Activated CD4-positive, alpha-beta T cell treated with anti-CD3 and anti-CD28 coated beads for 36 hours (primary cell): ENCODE measurements around the gene LAIR2. TPM values are rescaled to one million over a fixed set of nuclear protein-coding genes. Genes with fewer than 3 reads are reported as not detected.
"Not testable (repeated sequence)": the region's sequence is repeated elsewhere in the genome, so short reads cannot be mapped to it uniquely, and the experiment has no call there.

ENCODE experiments used
- ATAC-seq: fragments of 200-7000 bp; cut with Tn5 transposase; one replicate; pipeline ENCODE4 v1.10.0; 2021; ENCODE audit warnings: mild to moderate bottlenecking, moderate library complexity
- CTCF ChIA-PET: fragments of 350-600 bp; sonication (Branson Sonifier 250); formaldehyde crosslinking; loops from one replicate; lab custom pipeline; 2021; ENCODE audit warnings: antibody characterized with exemption; lab: Charles Lee
- POLR2A ChIA-PET: fragments of 350-600 bp; sonication (Branson Sonifier 250); formaldehyde crosslinking; loops from one replicate; lab custom pipeline; 2021; ENCODE audit warnings: antibody characterized with exemption, inconsistent platforms; lab: Charles Lee
- DNase-seq: peaks from one replicate; pipeline ENCODE4 v3.0.0-alpha.2; 2020
- H3K27ac Mint-ChIP-seq: one replicate; pipeline ENCODE4 v1.8.0; 2021; ENCODE audit warnings: mixed read lengths
- H3K27me3 Mint-ChIP-seq: one replicate; pipeline ENCODE4 v1.8.0; 2021; ENCODE audit warnings: mixed read lengths
- H3K36me3 Mint-ChIP-seq: one replicate; pipeline ENCODE4 v1.8.0; 2021; ENCODE audit warnings: low read depth, mixed read lengths
- H3K4me1 Mint-ChIP-seq: one replicate; pipeline ENCODE4 v1.8.0; 2021; ENCODE audit warnings: mixed read lengths
- H3K4me3 Mint-ChIP-seq: one replicate; pipeline ENCODE4 v1.8.0; 2021; ENCODE audit warnings: mild to moderate bottlenecking, moderate library complexity, mixed read lengths
- H3K9me3 Mint-ChIP-seq: one replicate; pipeline ENCODE4 v1.8.0; 2021; ENCODE audit warnings: low read depth, mixed read lengths
- intact Hi-C, 2 experiments: fragments of 100-400 bp; cut with DNase I in 1 of 2; cut with micrococcal nuclease in 1 of 2; formaldehyde crosslinking; loops; one replicate each; pipeline versions ENCODE4 v1.14.2 to v1.15.1; 2022 to 2024; cut with DNase I, micrococcal nuclease
- total RNA-seq, 2 experiments: library from RNA; stranded (reverse); gene quantifications; one replicate each; pipeline ENCODE4 v1.2.3, GENCODE V29; 2021

Gene LAIR2
- total RNA-seq, 2 experiments from 2014 or later, result 3.7 to 5.1 TPM

- H3K36me3 Mint-ChIP-seq, intact Hi-C loops, H3K9me3 Mint-ChIP-seq, H3K4me3 Mint-ChIP-seq, DNase-seq, ATAC-seq, H3K27ac Mint-ChIP-seq: not testable (repeated sequence)
- ChIA-PET POLR2A (interaction anchor here (0.6 kb wide), 1 partner anchor 1834 kb away, joined by 3 read pairs; no protein-coding TSS in a partner anchor), CTCF (interaction anchor here (1.0 kb wide), 1 partner anchor 179 kb away, joined by 3 read pairs; no protein-coding TSS in a partner anchor)
- Mint-ChIP-seq H3K4me1 (peaks cover 28% of the 10 kb centered on the region), H3K27me3 (peaks cover 22% of the 10 kb centered on the region)
These were observed 7.3 kb upstream of the LAIR2 start for GRCh38 chr19:54495284-54495683.

GRCh38 chr19:54497747-54498450 is 4.7 kb upstream of the LAIR2 start:
- peaks cover 23% of the 10 kb centered on the region for H3K27me3 Mint-ChIP-seq
- POLR2A ChIA-PET, H3K27ac Mint-ChIP-seq, intact Hi-C loops, H3K9me3 Mint-ChIP-seq, H3K36me3 Mint-ChIP-seq, CTCF ChIA-PET, H3K4me3 Mint-ChIP-seq: not testable (repeated sequence)
- peak; percentile 80 for ATAC-seq
- DNase-seq, result peak; percentile 46
- H3K4me1 Mint-ChIP-seq, result peaks cover 35% of the 10 kb centered on the region

- H3K27ac Mint-ChIP-seq, intact Hi-C loops, ATAC-seq, DNase-seq, H3K36me3 Mint-ChIP-seq, CTCF ChIA-PET, POLR2A ChIA-PET, H3K9me3 Mint-ChIP-seq, H3K4me3 Mint-ChIP-seq: not testable (repeated sequence)
- H3K4me1 Mint-ChIP-seq, result peaks cover 35% of the 10 kb centered on the region
- H3K27me3 Mint-ChIP-seq, result peaks cover 23% of the 10 kb centered on the region
These were observed 4.2 kb upstream of the LAIR2 start for GRCh38 chr19:54498451-54498772.

- POLR2A ChIA-PET, H3K36me3 Mint-ChIP-seq, ATAC-seq, H3K4me3 Mint-ChIP-seq, DNase-seq, H3K9me3 Mint-ChIP-seq, H3K27ac Mint-ChIP-seq, intact Hi-C loops: not testable (repeated sequence)
- CTCF ChIA-PET, result interaction anchor here (0.6 kb wide), 1 partner anchor 29 kb away, joined by 3 read pairs; no protein-coding TSS in a partner anchor
- H3K4me1 Mint-ChIP-seq, result peaks cover 25% of the 10 kb centered on the region
- peaks cover 16% of the 10 kb centered on the region for H3K27me3 Mint-ChIP-seq
These were observed 2.9 kb downstream of the LAIR2 start for GRCh38 chr19:54505542-54505941.

GRCh38 chr19:54506079-54506478 is 3.4 kb downstream of the LAIR2 start:
- no peak for DNase-seq
- H3K4me1 Mint-ChIP-seq, result peaks cover 25% of the 10 kb centered on the region
- ChIA-PET CTCF (interaction anchor here (0.6 kb wide), 1 partner anchor 29 kb away, joined by 3 read pairs; no protein-coding TSS in a partner anchor), POLR2A (no interaction called here)
- H3K4me3 Mint-ChIP-seq, result no peak overlapping the region
- H3K27ac Mint-ChIP-seq, result no peak overlapping the region
- intact Hi-C loops, result no loop called here
- H3K36me3 Mint-ChIP-seq, result no peaks in the 10 kb centered on the region
- ATAC-seq, result no peak
- peaks cover 13% of the 10 kb centered on the region for H3K27me3 Mint-ChIP-seq
- H3K9me3 Mint-ChIP-seq, result no peaks in the 10 kb centered on the region

GRCh38 chr19:54507038-54507717 is 4.5 kb downstream of the LAIR2 start:
- H3K36me3 Mint-ChIP-seq, POLR2A ChIA-PET, intact Hi-C loops, CTCF ChIA-PET, H3K27ac Mint-ChIP-seq, H3K4me3 Mint-ChIP-seq, H3K9me3 Mint-ChIP-seq, DNase-seq: not testable (repeated sequence)
- peak; percentile 44 for ATAC-seq
- Mint-ChIP-seq H3K4me1 (peaks cover 25% of the 10 kb centered on the region), H3K27me3 (peaks cover 13% of the 10 kb centered on the region)

- ATAC-seq (no peak), DNase-seq (no peak)
- ChIA-PET POLR2A (interaction anchor here (0.6 kb wide), 1 partner anchor 1118 kb away, joined by 3 read pairs; no protein-coding TSS in a partner anchor), CTCF (interaction anchor here (0.6 kb wide), 1 partner anchor 14 kb away, joined by 4 read pairs; no protein-coding TSS in a partner anchor)
- intact Hi-C loops, result no loop called here
- Mint-ChIP-seq H3K4me1 (peaks cover 18% of the 10 kb centered on the region), H3K27me3 (peaks cover 16% of the 10 kb centered on the region), H3K27ac (no peak overlapping the region), H3K9me3 (no peaks in the 10 kb centered on the region), H3K36me3 (no peaks in the 10 kb centered on the region), H3K4me3 (no peak overlapping the region)
These were observed 5.2 kb downstream of the LAIR2 start for GRCh38 chr19:54507824-54508223.

GRCh38 chr19:54508487-54508886 is 5.9 kb downstream of the LAIR2 start:
- H3K9me3 Mint-ChIP-seq, H3K36me3 Mint-ChIP-seq, H3K27ac Mint-ChIP-seq, POLR2A ChIA-PET, intact Hi-C loops, DNase-seq, H3K4me3 Mint-ChIP-seq, ATAC-seq: not testable (repeated sequence)
- CTCF ChIA-PET, result interaction anchor here (0.6 kb wide), 1 partner anchor 15 kb away, joined by 4 read pairs; no protein-coding TSS in a partner anchor
- H3K4me1 Mint-ChIP-seq, result peaks cover 18% of the 10 kb centered on the region
- peaks cover 19% of the 10 kb centered on the region for H3K27me3 Mint-ChIP-seq

- Mint-ChIP-seq H3K4me1 (peaks cover 18% of the 10 kb centered on the region), H3K27me3 (peaks cover 18% of the 10 kb centered on the region)
- DNase-seq, H3K9me3 Mint-ChIP-seq, H3K36me3 Mint-ChIP-seq, POLR2A ChIA-PET, intact Hi-C loops, H3K27ac Mint-ChIP-seq, H3K4me3 Mint-ChIP-seq: not testable (repeated sequence)
- CTCF ChIA-PET, result interaction anchor here (1.0 kb wide), 1 partner anchor 118 kb away, joined by 7 read pairs; no protein-coding TSS in a partner anchor
- peak; percentile 75 for ATAC-seq
These were observed 6.7 kb downstream of the LAIR2 start for GRCh38 chr19:54509200-54509940.

- DNase-seq (no peak), ATAC-seq (no peak)
- POLR2A ChIA-PET, result no interaction called here
- H3K4me3 Mint-ChIP-seq, result no peak overlapping the region
- no peaks in the 10 kb centered on the region for H3K36me3 Mint-ChIP-seq
- H3K27me3 Mint-ChIP-seq, result peaks cover 23% of the 10 kb centered on the region
- H3K9me3 Mint-ChIP-seq, result peaks cover 2% of the 10 kb centered on the region
- H3K4me1 Mint-ChIP-seq, result peaks cover 24% of the 10 kb centered on the region
- H3K27ac Mint-ChIP-seq, result peak overlapping the region; percentile 19
- intact Hi-C loops, result no loop called here
- CTCF ChIA-PET, result interaction anchor here (2.0 kb wide), 1 partner anchor 33 kb away, joined by 8 read pairs; no protein-coding TSS in a partner anchor
These were observed 12.5 kb downstream of the LAIR2 start for GRCh38 chr19:54515156-54515555.

- POLR2A ChIA-PET, result no interaction called here
- CTCF ChIA-PET, result interaction anchor here (0.6 to 1.4 kb wide), 2 partner anchors 13 to 39 kb away, joined by 3 to 5 read pairs; no protein-coding TSS in a partner anchor
- intact Hi-C loops, result no loop called here
- DNase-seq (peak; percentile 84), ATAC-seq (no peak)
- H3K4me3 Mint-ChIP-seq, result no peak overlapping the region
- no peaks in the 10 kb centered on the region for H3K36me3 Mint-ChIP-seq
- peaks cover 2% of the 10 kb centered on the region for H3K9me3 Mint-ChIP-seq
- peaks cover 45% of the 10 kb centered on the region for H3K4me1 Mint-ChIP-seq
- peaks cover 20% of the 10 kb centered on the region for H3K27me3 Mint-ChIP-seq
- no peak overlapping the region for H3K27ac Mint-ChIP-seq
These were observed 14.9 kb downstream of the LAIR2 start for GRCh38 chr19:54517483-54517882.
